SK-N-SH (cell line): ENCODE results near the gene LIME1. TPM values are rescaled to one million over a fixed set of nuclear protein-coding genes. Genes with fewer than 3 reads are reported as not detected.

Experiments used
- CTCF ChIA-PET: fragments of 300-600, 350-600 bp; formaldehyde crosslinking; extraction: SDS; loops from one replicate; lab custom pipeline; 2021; lab: Yijun Ruan, JAX
- POLR2A ChIA-PET: fragments of 350-600 bp; sonication (Branson Sonifier 250); formaldehyde crosslinking; extraction: SDS; loops from one replicate; lab custom pipeline; 2020; ENCODE audit warnings: antibody characterized with exemption, inconsistent platforms; lab: Yijun Ruan, JAX
- DNase-seq: peaks from one replicate; pipeline ENCODE4 v3.0.0; 2012
- H2AFZ ChIP-seq: fragments of 200-600 bp; sonication (generic); 2 replicates; pipeline ENCODE4 v1.8.1; 2016; ENCODE audit warnings: antibody characterized with exemption, mild to moderate bottlenecking, low read depth
- H3F3A ChIP-seq: fragments of 200-600 bp; sonication (generic); replicated peaks from 2 replicates; pipeline ENCODE3; 2016; ENCODE audit warnings: antibody characterized with exemption, mild to moderate bottlenecking; ENCODE audit not compliant: insufficient read depth
- H3K27ac ChIP-seq, 2 experiments: fragments of 200-500 bp in 1 of 2; fragments of 200-600 bp in 1 of 2; sonication (Bioruptor generic) in 1 of 2; sonication (generic), shearing (Covaris generic) in 1 of 2; 2 replicates each; pipeline versions ENCODE4 v1.5.1 to v1.6.1; 2014 to 2016; ENCODE audit warnings: low read depth in 2 of 2, inconsistent platforms in 1 of 2, low read length in 1 of 2, mild to moderate bottlenecking in 1 of 2, mixed read lengths in 1 of 2
- H3K27me3 ChIP-seq: fragments of 200-600 bp; sonication (generic), shearing (Covaris generic); 2 replicates; pipeline ENCODE4 v1.6.1; 2016; ENCODE audit warnings: mixed run types; ENCODE audit not compliant: insufficient read depth
- H3K36me3 ChIP-seq, 2 experiments: fragments of 200-500 bp in 1 of 2; fragments of 200-600 bp in 1 of 2; sonication (Bioruptor generic) in 1 of 2; sonication (generic) in 1 of 2; replicated peaks in 1 of 2; 2 replicates each; pipeline versions ENCODE3 to v1.5.1; 2014 to 2016; ENCODE audit warnings: low read length in 1 of 2, mild to moderate bottlenecking in 1 of 2; ENCODE audit not compliant: insufficient read depth in 2 of 2, control insufficient read depth in 1 of 2
- H3K4me1 ChIP-seq, 2 experiments: fragments of 200-500 bp in 1 of 2; fragments of 200-600 bp in 1 of 2; sonication (Bioruptor generic) in 1 of 2; sonication (generic), shearing (Covaris generic) in 1 of 2; 2 replicates each; pipeline versions ENCODE4 v1.5.1 to v1.6.1; 2014 to 2016; ENCODE audit warnings: low read depth in 1 of 2, low read length in 1 of 2, mixed run types in 1 of 2; ENCODE audit not compliant: insufficient read depth in 2 of 2, control insufficient read depth in 1 of 2
- H3K4me2 ChIP-seq: fragments of 200-600 bp; sonication (generic), shearing (Covaris generic); 2 replicates; pipeline ENCODE4 v1.6.1; 2017; ENCODE audit warnings: mixed run types
- H3K4me3 ChIP-seq, 2 experiments: fragments of 200-500 bp in 1 of 2; fragments of 200-600 bp in 1 of 2; sonication (Bioruptor generic) in 1 of 2; sonication (generic), shearing (Covaris generic) in 1 of 2; 2 replicates each; pipeline versions ENCODE4 v1.5.1 to v1.8.1; 2014 to 2016; ENCODE audit warnings: low read depth in 2 of 2, inconsistent platforms in 1 of 2, low read length in 1 of 2, mild to moderate bottlenecking in 1 of 2, mixed read lengths in 1 of 2, moderate library complexity in 1 of 2
- H3K79me2 ChIP-seq: fragments of 200-600 bp; sonication (generic); 2 replicates; pipeline ENCODE4 v1.8.1; 2017; ENCODE audit warnings: mild to moderate bottlenecking; ENCODE audit not compliant: insufficient read depth
- H3K9ac ChIP-seq: fragments of 200-600 bp; sonication (generic); 2 replicates; pipeline ENCODE4 v1.6.1; 2017; ENCODE audit warnings: mixed run types
- H3K9me2 ChIP-seq: fragments of 200-600 bp; sonication (generic); 2 replicates; pipeline ENCODE4 v1.6.1; 2017; ENCODE audit warnings: mixed run types
- H3K9me3 ChIP-seq: fragments of 200-600 bp; sonication (generic); 2 replicates; pipeline ENCODE4 v1.6.1; 2017; ENCODE audit warnings: mixed run types, mild to moderate bottlenecking, moderate library complexity
- H4K20me1 ChIP-seq: fragments of 200-600 bp; sonication (generic); 2 replicates; pipeline ENCODE4 v1.6.1; 2017; ENCODE audit warnings: mild to moderate bottlenecking, mixed run types; ENCODE audit not compliant: insufficient read depth
- EP300 ChIP-seq, 2 experiments: IDR thresholded peaks; 2 replicates each; pipeline versions ENCODE4 v1.4.0 to v1.6.1; 2012; ENCODE audit warnings: borderline replicate concordance in 1 of 2, low read depth in 1 of 2, low read length in 1 of 2
- GABPA ChIP-seq: IDR thresholded peaks from 2 replicates; pipeline ENCODE4 v1.4.0; 2012; ENCODE audit warnings: low read depth, mild to moderate bottlenecking
- IRF3 ChIP-seq: fragments of 150-350 bp; IDR thresholded peaks from 2 replicates; pipeline ENCODE4 v1.6.1; 2016; ENCODE audit warnings: mild to moderate bottlenecking, low read depth, low read length
- JUND ChIP-seq: IDR thresholded peaks from 2 replicates; pipeline ENCODE4 v1.4.0; 2012
- MXI1 ChIP-seq: IDR thresholded peaks from 2 replicates; pipeline ENCODE4 v1.6.1; 2012; ENCODE audit warnings: mild to moderate bottlenecking, low read depth, low read length, improper control_type of control experiment
- POLR2AphosphoS5 ChIP-seq: IDR thresholded peaks from 2 replicates; pipeline ENCODE4 v1.6.1; 2012; ENCODE audit warnings: low read depth, low read length
- RFX5 ChIP-seq: IDR thresholded peaks from 2 replicates; pipeline ENCODE4 v1.6.1; 2012; ENCODE audit warnings: mild to moderate bottlenecking, improper control_type of control experiment, low read length
- SIN3A ChIP-seq: IDR thresholded peaks from 2 replicates; pipeline ENCODE4 v1.6.1; 2012; ENCODE audit warnings: low read depth, mild to moderate bottlenecking, low read length, moderate library complexity, borderline replicate concordance
- SMC3 ChIP-seq: IDR thresholded peaks from 2 replicates; pipeline ENCODE4 v1.6.1; 2012; ENCODE audit warnings: low read depth, low read length, improper control_type of control experiment
- ZBTB33 ChIP-seq: IDR thresholded peaks from 2 replicates; pipeline ENCODE4 v1.4.0; 2012; ENCODE audit warnings: low read depth, borderline replicate concordance
- WGBS: methylation state at CpG from one replicate; pipeline ENCODE4 v1.1.6; 2017; ENCODE audit warnings: low lambda C conversion rate; 5-methylcytosine and 5-hydroxymethylcytosine counted together
- polyA plus RNA-seq, 3 experiments: library from polyadenylated mRNA; depleted of rRNA; stranded (reverse); fragments of >200 nt; gene quantifications; 2 replicates each; pipeline ENCODE4 v1.2.3, GENCODE V29; 2012
- TF ChIP-seq, protein P1 (sequence below): fragments of 150-350 bp; IDR thresholded peaks from 2 replicates; pipeline ENCODE4 v1.6.1; 2017; ENCODE audit warnings: antibody characterized with exemption, low read length, low read depth, borderline replicate concordance
- TF ChIP-seq, protein P2 (sequence below): IDR thresholded peaks from 2 replicates; pipeline ENCODE4 v1.4.0; 2012; ENCODE audit warnings: low read depth

Gene LIME1
- polyA plus RNA-seq, 1 of the 3 experiments (the other 2 are of a cell fraction) = 10.9 TPM

GRCh38 chr20:63734111-63734945 lies 2.1 kb upstream of the LIME1 start:
- H3K79me2 ChIP-seq = peaks cover 26% of the 10 kb centered on the region
- no peak overlapping the region for H3K4me2 ChIP-seq
- peaks cover 8% of the 10 kb centered on the region; the same call in 1 of the 2 replicates for H4K20me1 ChIP-seq
- peak; percentile 14 for DNase-seq
- peaks cover 10 to 18% of the 10 kb centered on the region in 2 experiments for H3K36me3 ChIP-seq
- ChIA-PET CTCF (no interaction called here), POLR2A (no interaction called here)
- H3F3A ChIP-seq = peaks cover 18% of the 10 kb centered on the region
- no peaks in the 10 kb centered on the region for H3K9me3 ChIP-seq
- 95% methylated on average over 19 of the region's 25 CpGs for WGBS
- no peak overlapping the region for H3K4me3 ChIP-seq
- no peaks in the 10 kb centered on the region for H3K27me3 ChIP-seq
- peaks cover 0 to 3% of the 10 kb centered on the region in 2 experiments; a peak in 1 of 4 replicates for H3K4me1 ChIP-seq
- H3K27ac ChIP-seq = no peak overlapping the region
- no peak overlapping the region for H3K9ac ChIP-seq
- H2AFZ ChIP-seq = no peak overlapping the region
- no peaks in the 10 kb centered on the region for H3K9me2 ChIP-seq
- TF ChIP-seq EP300 (IDR thresholded peaks at IDR 0.05; ENCODE audit: borderline replicate concordance in 1 of 2, low read depth in 1 of 2, low read length in 1 of 2) (no peak), POLR2AphosphoS5 (0 out of 2 replicates have a peak, but pooled peaks have one; percentile 6), ZBTB33 (no peak)
- TF ChIP-seq, all 33 proteins: peak for 1

- no peaks in the 10 kb centered on the region for H3K9me2 ChIP-seq
- H3K4me2 ChIP-seq = no peak overlapping the region
- WGBS = 96% methylated on average over 28 of the region's 48 CpGs
- peaks cover 17% of the 10 kb centered on the region for H3F3A ChIP-seq
- no peaks in the 10 kb centered on the region for H3K9me3 ChIP-seq
- TF ChIP-seq, protein P1, sequence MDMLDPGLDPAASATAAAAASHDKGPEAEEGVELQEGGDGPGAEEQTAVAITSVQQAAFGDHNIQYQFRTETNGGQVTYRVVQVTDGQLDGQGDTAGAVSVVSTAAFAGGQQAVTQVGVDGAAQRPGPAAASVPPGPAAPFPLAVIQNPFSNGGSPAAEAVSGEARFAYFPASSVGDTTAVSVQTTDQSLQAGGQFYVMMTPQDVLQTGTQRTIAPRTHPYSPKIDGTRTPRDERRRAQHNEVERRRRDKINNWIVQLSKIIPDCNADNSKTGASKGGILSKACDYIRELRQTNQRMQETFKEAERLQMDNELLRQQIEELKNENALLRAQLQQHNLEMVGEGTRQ = no peak
- TF ChIP-seq RFX5 = no peak
- TF ChIP-seq SMC3 = no peak
- TF ChIP-seq, protein P2, sequence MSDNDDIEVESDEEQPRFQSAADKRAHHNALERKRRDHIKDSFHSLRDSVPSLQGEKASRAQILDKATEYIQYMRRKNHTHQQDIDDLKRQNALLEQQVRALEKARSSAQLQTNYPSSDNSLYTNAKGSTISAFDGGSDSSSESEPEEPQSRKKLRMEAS = no peak
- no peak for TF ChIP-seq IRF3
- TF ChIP-seq JUND = no peak
- TF ChIP-seq GABPA = no peak
- no peak for TF ChIP-seq MXI1
- TF ChIP-seq SIN3A = no peak
- TF ChIP-seq, all 33 proteins: peak for 0
- no peak overlapping the region for H3K9ac ChIP-seq
- no peaks in the 10 kb centered on the region for H3K27me3 ChIP-seq
- H3K4me3 ChIP-seq = no peak overlapping the region
- CTCF ChIA-PET = interaction anchor here (1.4 kb wide), 1 partner anchor 10 kb away, joined by 3 read pairs; no protein-coding TSS in a partner anchor
- H4K20me1 ChIP-seq = peaks cover 8% of the 10 kb centered on the region; the same call in 1 of the 2 replicates
- DNase-seq = peak; percentile 22
- peaks cover 0 to 3% of the 10 kb centered on the region in 2 experiments; a peak in 1 of 4 replicates for H3K4me1 ChIP-seq
- H2AFZ ChIP-seq = no peak overlapping the region
- peaks cover 18% of the 10 kb centered on the region for H3K79me2 ChIP-seq
- H3K27ac ChIP-seq = no peak overlapping the region
- peaks cover 2 to 18% of the 10 kb centered on the region in 2 experiments for H3K36me3 ChIP-seq
- POLR2A ChIA-PET = no interaction called here
Observed at GRCh38 chr20:63734946-63735858, 1.3 kb upstream of the LIME1 start.
